ENCODE results near the gene SEPTIN12.

Gene SEPTIN12

GRCh38 chr16:4792951-4793513 is 4.9 kb upstream of the SEPTIN12 start:
- no peak overlapping the region for H2AFZ ChIP-seq
- H3K79me2 ChIP-seq = no peaks in the 10 kb centered on the region
- H3K9ac ChIP-seq = no peak overlapping the region
- TF ChIP-seq CTCF (IDR thresholded peaks at IDR 0.05) = no peak
- no peaks in the 10 kb centered on the region for H3K36me3 ChIP-seq (ENCODE audit: control insufficient read depth, insufficient read depth, low read length)
- no peak overlapping the region for H3K4me3 ChIP-seq (ENCODE audit: low read depth, low read length)
- H3K4me1 ChIP-seq = no peaks in the 10 kb centered on the region
- H3K27ac ChIP-seq = no peak overlapping the region
- H3K4me2 ChIP-seq (ENCODE audit: low read length) = no peak overlapping the region
- no peaks in the 10 kb centered on the region for H3K9me3 ChIP-seq (ENCODE audit: control insufficient read depth, low read length)
- H3K27me3 ChIP-seq (ENCODE audit: control insufficient read depth, insufficient read depth, low read length) = no peaks in the 10 kb centered on the region

GRCh38 chr16:4790871-4791270 is 2.7 kb upstream of the SEPTIN12 start:
- Histone ChIP-seq H3K27ac (no peak overlapping the region), H2AFZ (no peak overlapping the region), H3K36me3 (ENCODE audit: control insufficient read depth, insufficient read depth, low read length) (no peaks in the 10 kb centered on the region), H3K4me2 (ENCODE audit: low read length) (no peak overlapping the region), H3K27me3 (ENCODE audit: control insufficient read depth, insufficient read depth, low read length) (no peaks in the 10 kb centered on the region), H3K4me1 (no peaks in the 10 kb centered on the region), H3K9ac (no peak overlapping the region), H3K79me2 (no peaks in the 10 kb centered on the region), H3K4me3 (ENCODE audit: low read depth, low read length) (no peak overlapping the region), H3K9me3 (ENCODE audit: control insufficient read depth, low read length) (no peaks in the 10 kb centered on the region)
- TF ChIP-seq CTCF (IDR thresholded peaks at IDR 0.05) = no peak

- Histone ChIP-seq H3K27me3 (ENCODE audit: control insufficient read depth, insufficient read depth, low read length) (no peaks in the 10 kb centered on the region), H3K4me1 (no peaks in the 10 kb centered on the region), H3K36me3 (ENCODE audit: control insufficient read depth, insufficient read depth, low read length) (no peaks in the 10 kb centered on the region), H2AFZ (no peak overlapping the region), H3K4me3 (ENCODE audit: low read depth, low read length) (no peak overlapping the region), H3K4me2 (ENCODE audit: low read length) (no peak overlapping the region), H3K27ac (no peak overlapping the region), H3K9ac (no peak overlapping the region), H3K79me2 (no peaks in the 10 kb centered on the region), H3K9me3 (ENCODE audit: control insufficient read depth, low read length) (no peaks in the 10 kb centered on the region)
- no peak for TF ChIP-seq CTCF (IDR thresholded peaks at IDR 0.05)
Observed at GRCh38 chr16:4790261-4790660, 2.1 kb upstream of the SEPTIN12 start.

- Histone ChIP-seq H3K27me3 (ENCODE audit: control insufficient read depth, insufficient read depth, low read length) (no peaks in the 10 kb centered on the region), H3K27ac (no peak overlapping the region), H3K9me3 (ENCODE audit: control insufficient read depth, low read length) (no peaks in the 10 kb centered on the region), H3K9ac (no peak overlapping the region), H2AFZ (no peak overlapping the region), H3K4me3 (ENCODE audit: low read depth, low read length) (no peak overlapping the region), H3K36me3 (ENCODE audit: control insufficient read depth, insufficient read depth, low read length) (no peaks in the 10 kb centered on the region), H3K4me2 (ENCODE audit: low read length) (no peak overlapping the region), H3K4me1 (no peaks in the 10 kb centered on the region), H3K79me2 (no peaks in the 10 kb centered on the region)
- TF ChIP-seq CTCF (IDR thresholded peaks at IDR 0.05) = no peak
Observed at GRCh38 chr16:4788910-4789309, 765 bp upstream of the SEPTIN12 start.

- Histone ChIP-seq H3K4me3 (ENCODE audit: low read depth, low read length) (no peak overlapping the region), H3K36me3 (ENCODE audit: control insufficient read depth, insufficient read depth, low read length) (no peaks in the 10 kb centered on the region), H3K4me1 (no peaks in the 10 kb centered on the region), H2AFZ (no peak overlapping the region), H3K4me2 (ENCODE audit: low read length) (no peak overlapping the region), H3K27ac (no peak overlapping the region), H3K27me3 (ENCODE audit: control insufficient read depth, insufficient read depth, low read length) (no peaks in the 10 kb centered on the region), H3K9ac (no peak overlapping the region), H3K9me3 (ENCODE audit: control insufficient read depth, low read length) (no peaks in the 10 kb centered on the region), H3K79me2 (no peaks in the 10 kb centered on the region)
- no peak for TF ChIP-seq CTCF (IDR thresholded peaks at IDR 0.05)
Observed at GRCh38 chr16:4788489-4788889, 344 bp upstream of the SEPTIN12 start.

Data from parathyroid adenoma (tissue), 2 donors.